Liver (tissue), 9 donors: Measurements from ENCODE around the gene CLCF1. TPM values are rescaled to one million over a fixed set of nuclear protein-coding genes. Genes with fewer than 3 reads are reported as not detected.

Source experiments
- DNase-seq: peaks from one replicate; pipeline ENCODE4 v3.0.0-alpha.2; 2017; ENCODE audit warnings: low spot score
- H3K27ac ChIP-seq, 2 donors: one replicate each; pipeline ENCODE4 v1.7.0; 2013; ENCODE audit warnings: inconsistent platforms in 2 of 2, low read length in 2 of 2, control low read depth in 1 of 2, low read depth in 1 of 2, mild to moderate bottlenecking in 1 of 2
- H3K27me3 ChIP-seq, 4 donors: one replicate each; pipeline versions ENCODE4 v1.6.1 to v1.7.0; 2013; ENCODE audit warnings: low read length in 3 of 4, inconsistent platforms in 1 of 4, mild to moderate bottlenecking in 1 of 4, moderate library complexity in 1 of 4; ENCODE audit not compliant: control insufficient read depth in 4 of 4, insufficient read depth in 4 of 4
- H3K36me3 ChIP-seq, 4 donors: one replicate each; pipeline versions ENCODE4 v1.6.1 to v1.7.0; 2013; ENCODE audit warnings: low read length in 3 of 4, mild to moderate bottlenecking in 3 of 4, low read depth in 1 of 4, moderate library complexity in 1 of 4; ENCODE audit not compliant: control insufficient read depth in 4 of 4, insufficient read depth in 3 of 4
- H3K4me1 ChIP-seq, 4 donors: one replicate each; pipeline versions ENCODE4 v1.6.1 to v1.7.0; 2013; ENCODE audit warnings: low read length in 3 of 4, mild to moderate bottlenecking in 3 of 4, moderate library complexity in 1 of 4; ENCODE audit not compliant: control insufficient read depth in 4 of 4, insufficient read depth in 4 of 4
- H3K4me3 ChIP-seq, 3 donors: one replicate each; pipeline versions ENCODE4 v1.6.1 to v1.7.0; 2013; ENCODE audit warnings: low read length in 3 of 3, control low read depth in 1 of 3, low read depth in 1 of 3, mild to moderate bottlenecking in 1 of 3
- H3K9ac ChIP-seq, 2 donors: one replicate each; pipeline ENCODE4 v1.7.0; 2013; ENCODE audit warnings: low read length in 2 of 2, mild to moderate bottlenecking in 2 of 2, moderate library complexity in 2 of 2, control low read depth in 1 of 2, low read depth in 1 of 2
- H3K9me3 ChIP-seq, 4 donors: one replicate each; pipeline versions ENCODE4 v1.6.1 to v1.7.0; 2013; ENCODE audit warnings: low read length in 3 of 4; ENCODE audit not compliant: control insufficient read depth in 4 of 4
- EGR1 ChIP-seq, 2 donors: IDR thresholded peaks; 2 replicates each; pipeline ENCODE4 v1.6.1; 2016 to 2018; ENCODE audit warnings: antibody characterized with exemption in 2 of 2, low read depth in 2 of 2
- FOXA1 ChIP-seq: IDR thresholded peaks from 2 replicates; pipeline ENCODE4 v1.6.1; 2016; ENCODE audit warnings: antibody characterized with exemption
- GABPA ChIP-seq, 2 donors: IDR thresholded peaks in 1 of 2; conservative IDR thresholded peaks in 1 of 2; 2 replicates each; pipeline ENCODE4 v1.6.1; 2016; ENCODE audit warnings: antibody characterized with exemption in 2 of 2, mild to moderate bottlenecking in 1 of 2, moderate library complexity in 1 of 2
- HNF4A ChIP-seq, 2 donors: conservative IDR thresholded peaks; 2 replicates each; pipeline ENCODE4 v1.6.1; 2016; ENCODE audit warnings: antibody characterized with exemption in 2 of 2, mild to moderate bottlenecking in 2 of 2
- HNF4G ChIP-seq: IDR thresholded peaks from 2 replicates; pipeline ENCODE4 v1.6.1; 2016; ENCODE audit warnings: antibody characterized with exemption
- JUND ChIP-seq, 2 donors: IDR thresholded peaks; 2 replicates each; pipeline ENCODE4 v1.6.1; 2016; ENCODE audit warnings: antibody characterized with exemption in 2 of 2
- RAD21 ChIP-seq, 2 donors: IDR thresholded peaks; 2 replicates each; pipeline ENCODE4 v1.6.1; 2016; ENCODE audit warnings: antibody characterized with exemption in 2 of 2, mild to moderate bottlenecking in 2 of 2
- RXRA ChIP-seq, 2 donors: IDR thresholded peaks; 2 replicates each; pipeline ENCODE4 v1.6.1; 2017 to 2018; ENCODE audit warnings: antibody characterized with exemption in 2 of 2, mild to moderate bottlenecking in 1 of 2
- TAF1 ChIP-seq: conservative IDR thresholded peaks from 2 replicates; pipeline ENCODE4 v1.6.1; 2016; ENCODE audit warnings: antibody characterized with exemption, mild to moderate bottlenecking
- YY1 ChIP-seq: IDR thresholded peaks from 2 replicates; pipeline ENCODE4 v1.6.1; 2016; ENCODE audit warnings: antibody characterized with exemption, mild to moderate bottlenecking
- WGBS: extraction: QIAGEN DNeasy Blood & Tissue Kit; methylation state at CpG from one replicate; pipeline ENCODE4 v1.1.7; 2013; 5-methylcytosine and 5-hydroxymethylcytosine counted together
- polyA plus RNA-seq, 2 donors: library from polyadenylated mRNA; stranded (reverse) in 1 of 2; unstranded in 1 of 2; fragments of 200-250 nt in 1 of 2; fragments of >200 nt in 1 of 2; fragmentation: Nextera tagmentation in 1 of 2; extraction: Ambion mirVana in 1 of 2; gene quantifications; one replicate each; pipeline versions ENCODE4 v1.2.1 to v1.2.3, GENCODE V29; 2013 to 2015
- total RNA-seq, 2 donors: library from RNA; depleted of rRNA; stranded (reverse); fragments of >200 nt; gene quantifications; one replicate each; pipeline ENCODE4 v1.2.3, GENCODE V29; 2014
- TF ChIP-seq, protein P1 (sequence below): IDR thresholded peaks from 2 replicates; pipeline ENCODE4 v1.6.1; 2016; ENCODE audit warnings: antibody characterized with exemption
- TF ChIP-seq, protein P2 (sequence below): IDR thresholded peaks from 2 replicates; pipeline ENCODE4 v1.6.1; 2016; ENCODE audit warnings: antibody characterized with exemption
- donor health status: healthy.
- donor health status: healthy.
- donor health status: healthy.
- donor health status: healthy.
- donor health status: healthy.

The CLCF1 gene
- total and polyA plus RNA-seq, 4 donors = 0.14 to 1.8 (median 0.20) TPM

DNA sequence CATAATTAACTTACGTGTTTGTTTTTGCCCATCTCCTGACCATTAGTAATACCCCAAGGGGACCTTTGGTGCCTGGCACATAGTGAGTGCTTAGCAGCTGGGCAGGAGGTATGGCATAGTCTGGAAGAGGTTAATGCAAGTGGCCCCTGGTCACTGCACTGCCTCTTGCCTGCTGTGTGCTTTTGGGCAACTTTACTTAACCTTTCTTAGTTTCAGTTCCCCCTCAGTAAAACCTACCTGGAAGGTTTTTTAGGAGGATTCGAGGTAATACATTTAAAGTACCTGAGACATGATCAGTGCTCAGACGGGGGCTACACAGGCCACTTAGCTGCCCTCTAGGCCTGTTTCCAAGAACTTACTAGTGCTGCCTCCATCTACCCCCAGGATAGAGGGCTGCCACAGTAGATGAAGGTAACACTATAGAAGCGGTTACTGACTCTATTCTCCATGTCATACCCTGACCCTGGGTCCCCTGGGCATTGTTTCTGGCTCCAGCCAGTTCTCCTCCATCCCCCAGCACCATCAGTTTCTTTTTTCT is 23.4 kb downstream of the CLCF1 start:
- no peaks in the 10 kb centered on the region for H3K9me3 ChIP-seq
- no peak overlapping the region for H3K27ac ChIP-seq
- WGBS = 93% methylated on average over 4 of the region's 4 CpGs
- no peak overlapping the region for H3K9ac ChIP-seq
- H3K4me1 ChIP-seq = peaks cover 6 to 32% (median 19%) of the 10 kb centered on the region in 4 donors
- H3K27me3 ChIP-seq = no peaks in the 10 kb centered on the region
- H3K4me3 ChIP-seq = no peak overlapping the region
- TF ChIP-seq HNF4G = no peak
- TF ChIP-seq, protein P1, sequence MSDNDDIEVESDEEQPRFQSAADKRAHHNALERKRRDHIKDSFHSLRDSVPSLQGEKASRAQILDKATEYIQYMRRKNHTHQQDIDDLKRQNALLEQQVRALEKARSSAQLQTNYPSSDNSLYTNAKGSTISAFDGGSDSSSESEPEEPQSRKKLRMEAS = no peak
- no peak for DNase-seq
- H3K36me3 ChIP-seq = peaks cover 0 to 1% (median 0%) of the 10 kb centered on the region in 4 donors

DNA sequence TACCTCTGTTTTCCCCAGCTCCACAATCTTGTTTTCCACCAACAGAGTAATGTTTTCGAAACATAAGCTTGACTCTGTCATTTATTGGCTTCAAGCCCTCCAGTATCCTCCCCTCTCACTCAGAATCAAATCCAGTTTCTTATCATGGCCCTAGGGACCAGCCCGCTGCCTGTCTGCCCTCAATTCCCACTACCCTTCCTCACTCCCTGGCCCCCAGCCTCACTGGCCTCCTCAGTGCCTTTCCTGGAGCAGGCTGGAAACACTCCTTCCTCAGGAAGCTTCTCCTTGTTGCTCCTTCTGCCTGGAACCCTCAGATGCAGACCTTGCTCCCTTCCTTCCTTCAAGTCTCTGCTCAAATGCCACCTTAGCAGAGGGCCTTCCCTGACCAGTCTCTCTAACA is 23.9 kb downstream of the CLCF1 start:
- Histone ChIP-seq H3K9ac (no peak overlapping the region), H3K27ac (no peak overlapping the region)

DNA sequence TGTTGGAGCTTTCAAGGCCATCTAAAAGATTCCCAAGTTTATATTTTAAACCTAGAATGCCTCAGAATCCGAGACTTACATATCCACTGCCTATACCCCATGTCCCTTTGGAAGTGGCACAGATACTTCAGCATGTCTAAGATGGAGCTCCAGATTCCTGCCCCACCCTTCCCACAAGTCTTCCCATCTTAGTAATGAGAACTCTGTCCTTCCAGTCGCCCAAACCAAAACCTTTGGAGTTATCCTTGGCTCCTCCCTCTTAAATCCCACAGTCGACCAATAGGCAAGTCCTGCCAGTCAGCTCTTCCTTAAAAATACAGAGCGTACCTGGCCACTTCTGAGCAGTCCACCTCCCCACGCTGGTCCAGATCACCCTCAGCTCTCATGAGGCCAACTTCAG is 24.4 kb downstream of the CLCF1 start:
- Histone ChIP-seq H3K9ac (no peak overlapping the region), H3K4me1 (peaks cover 2 to 22% (median 12%) of the 10 kb centered on the region in 4 donors), H3K9me3 (no peaks in the 10 kb centered on the region), H3K27ac (no peak overlapping the region), H3K4me3 (no peak overlapping the region), H3K27me3 (no peaks in the 10 kb centered on the region), H3K36me3 (peaks cover 0 to 1% (median 0%) of the 10 kb centered on the region in 4 donors)
- WGBS = 78% methylated on average over 5 of the region's 5 CpGs
- no peak for DNase-seq
- no peak for TF ChIP-seq GABPA (IDR thresholded peaks at IDR 0.05 in 1 of 2, conservative IDR thresholded peaks at IDR 0.05 in 1 of 2)
- no peak for TF ChIP-seq HNF4A (conservative IDR thresholded peaks at IDR 0.05)
- TF ChIP-seq JUND (IDR thresholded peaks at IDR 0.05) = no peak
- no peak for TF ChIP-seq FOXA1
- TF ChIP-seq RXRA (IDR thresholded peaks at IDR 0.05) = no peak

More for the DNA sequence above, 23.9 kb downstream of the CLCF1 start:
- no peaks in the 10 kb centered on the region for H3K9me3 ChIP-seq
- H3K27me3 ChIP-seq = no peaks in the 10 kb centered on the region
- 94% methylated on average over 2 of the region's 2 CpGs for WGBS
- H3K36me3 ChIP-seq = peaks cover 0 to 1% (median 0%) of the 10 kb centered on the region in 4 donors
- TF ChIP-seq RXRA (IDR thresholded peaks at IDR 0.05) (no peak), RAD21 (IDR thresholded peaks at IDR 0.05) (no peak), EGR1 (IDR thresholded peaks at IDR 0.05; ENCODE audit: low read depth in 2 of 2) (no peak), HNF4G (no peak), JUND (IDR thresholded peaks at IDR 0.05) (no peak), YY1 (no peak), TAF1 (no peak)
- TF ChIP-seq, protein P2, sequence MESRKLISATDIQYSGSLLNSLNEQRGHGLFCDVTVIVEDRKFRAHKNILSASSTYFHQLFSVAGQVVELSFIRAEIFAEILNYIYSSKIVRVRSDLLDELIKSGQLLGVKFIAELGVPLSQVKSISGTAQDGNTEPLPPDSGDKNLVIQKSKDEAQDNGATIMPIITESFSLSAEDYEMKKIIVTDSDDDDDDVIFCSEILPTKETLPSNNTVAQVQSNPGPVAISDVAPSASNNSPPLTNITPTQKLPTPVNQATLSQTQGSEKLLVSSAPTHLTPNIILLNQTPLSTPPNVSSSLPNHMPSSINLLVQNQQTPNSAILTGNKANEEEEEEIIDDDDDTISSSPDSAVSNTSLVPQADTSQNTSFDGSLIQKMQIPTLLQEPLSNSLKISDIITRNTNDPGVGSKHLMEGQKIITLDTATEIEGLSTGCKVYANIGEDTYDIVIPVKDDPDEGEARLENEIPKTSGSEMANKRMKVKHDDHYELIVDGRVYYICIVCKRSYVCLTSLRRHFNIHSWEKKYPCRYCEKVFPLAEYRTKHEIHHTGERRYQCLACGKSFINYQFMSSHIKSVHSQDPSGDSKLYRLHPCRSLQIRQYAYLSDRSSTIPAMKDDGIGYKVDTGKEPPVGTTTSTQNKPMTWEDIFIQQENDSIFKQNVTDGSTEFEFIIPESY = no peak
- no peak for DNase-seq
- no peak overlapping the region for H3K4me3 ChIP-seq
- H3K4me1 ChIP-seq = peaks cover 2 to 26% (median 16%) of the 10 kb centered on the region in 4 donors
